ENCODE results near the gene METTL13.

Gene METTL13

DNA sequence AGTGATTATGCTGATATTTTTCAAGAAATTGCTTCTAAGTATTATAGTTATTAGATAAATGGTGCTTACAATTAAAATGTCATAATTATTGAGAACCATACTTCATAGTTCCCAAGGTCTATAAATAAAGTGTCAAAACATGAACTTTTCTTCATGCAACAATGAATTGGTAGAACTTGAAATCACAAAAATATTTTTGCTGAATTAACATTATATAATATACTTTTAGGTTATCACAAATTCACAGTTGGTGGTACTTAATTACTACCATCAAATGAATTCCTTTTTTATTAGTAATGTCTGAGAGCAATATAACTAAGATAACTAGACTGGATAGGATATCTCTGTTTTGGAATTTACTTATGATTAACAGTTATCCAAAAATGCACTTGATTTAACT, 64.5 kb downstream of the METTL13 start:
- no peak for DNase-seq (ENCODE audit: low read depth in 3 of 3, low spot score in 1 of 3)

All from stimulated activated CD4-positive, alpha-beta T cell treated with anti-CD3 and anti-CD28 coated beads, TNF-alpha, amount 100 ng/mL, for 1 hour (primary cell).